22Rv1 (cell line): ENCODE data around the gene ZNF860.

Source experiments
- CTCF ChIP-seq: fragments of 450-650 bp; IDR thresholded peaks from 2 replicates; pipeline ENCODE4 v1.5.1; 2017; ENCODE audit warnings: mild to moderate bottlenecking
- ZFX ChIP-seq: fragments of 450-650 bp; IDR thresholded peaks from 2 replicates; pipeline ENCODE4 v1.6.1; 2017; ENCODE audit warnings: antibody characterized with exemption, borderline replicate concordance

DNA sequence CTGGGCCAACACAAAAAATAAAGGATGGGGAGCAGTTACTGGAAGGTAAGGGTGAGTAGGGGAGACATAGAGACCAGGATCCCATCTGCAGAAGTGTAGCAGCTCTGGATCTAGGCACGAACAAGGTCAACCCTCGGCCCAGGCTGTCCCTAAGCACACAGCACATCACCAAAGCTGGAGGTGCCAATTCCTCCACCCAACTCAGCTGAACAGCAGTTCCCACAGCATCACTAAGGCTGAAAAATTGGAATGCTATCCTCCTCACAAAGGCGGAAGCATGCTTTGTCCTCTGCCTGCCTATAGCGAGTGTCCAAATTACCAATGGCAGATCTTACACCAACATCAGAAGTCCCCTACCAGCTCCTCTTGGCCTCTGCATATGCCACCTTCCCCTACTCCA, 34.4 kb upstream of the ZNF860 start:
- TF ChIP-seq CTCF = no peak
- no peak for TF ChIP-seq ZFX
